IMR-90 (cell line): ENCODE results near the gene NAE1. TPM values are rescaled to one million over a fixed set of nuclear protein-coding genes. Genes with fewer than 3 reads are reported as not detected.
A peak's percentile ranks its signal among the peaks of the same experiment; 100 is the strongest.

Experiments used
- ATAC-seq: fragments of 200-7000 bp; cut with Tn5 transposase; 2 replicates; pipeline ENCODE4 v1.9.1; 2020; ENCODE audit warnings: low read depth, mild to moderate bottlenecking, moderate library complexity
- BruUV-seq: library from RNA; stranded (reverse); fragments of 400-500 nt; replicated peaks from 2 replicates; lab custom pipeline; 2021; lab: Mats Ljungman, UMichigan
- CTCF ChIA-PET: fragments of 300-600 bp; formaldehyde crosslinking; extraction: SDS; loops from one replicate; lab custom pipeline; 2021; ENCODE audit warnings: antibody characterized with exemption; lab: Yijun Ruan, JAX
- POLR2A ChIA-PET: fragments of 300-600 bp; sonication (Branson Sonifier 250); formaldehyde crosslinking; loops from one replicate; lab custom pipeline; 2022; ENCODE audit warnings: antibody characterized with exemption; ENCODE audit not compliant: unreplicated experiment; lab: Charles Lee
- DNase-seq: peaks from one replicate; pipeline ENCODE4 v3.0.0; 2013
- H2AFZ ChIP-seq: replicated peaks from 2 replicates; pipeline ENCODE3; 2013; ENCODE audit warnings: low read length, mild to moderate bottlenecking; ENCODE audit not compliant: poor library complexity
- H2AK5ac ChIP-seq: 2 replicates; pipeline ENCODE4 v1.6.1; 2013; ENCODE audit warnings: low read depth, low read length, inconsistent platforms
- H2AK9ac ChIP-seq: replicated peaks from 2 replicates; pipeline ENCODE3; 2013; ENCODE audit warnings: mild to moderate bottlenecking, low read depth, low read length, moderate library complexity; ENCODE audit not compliant: poor library complexity
- H2BK120ac ChIP-seq: 2 replicates; pipeline ENCODE4 v1.6.1; 2013; ENCODE audit warnings: low read depth, low read length, inconsistent platforms
- H2BK15ac ChIP-seq: 3 replicates; pipeline ENCODE4 v1.6.1; 2013; ENCODE audit warnings: low read depth, low read length, inconsistent platforms
- H2BK20ac ChIP-seq: 2 replicates; pipeline ENCODE4 v1.6.1; 2013; ENCODE audit warnings: low read depth, mild to moderate bottlenecking, inconsistent platforms, low read length, moderate library complexity
- H2BK5ac ChIP-seq: 2 replicates; pipeline ENCODE4 v1.6.1; 2013; ENCODE audit warnings: mild to moderate bottlenecking, low read depth, low read length, inconsistent platforms; ENCODE audit not compliant: poor library complexity, severe bottlenecking
- H3K14ac ChIP-seq: replicated peaks from 2 replicates; pipeline ENCODE4 v1.6.1; 2013; ENCODE audit warnings: low read depth, low read length, inconsistent platforms
- H3K18ac ChIP-seq: 2 replicates; pipeline ENCODE4 v1.6.1; 2013; ENCODE audit warnings: low read depth, low read length, control low read depth
- H3K23ac ChIP-seq: 2 replicates; pipeline ENCODE4 v1.6.1; 2013; ENCODE audit warnings: low read depth, low read length, inconsistent platforms
- H3K27ac ChIP-seq: 2 replicates; pipeline ENCODE4 v1.5.1; 2013; ENCODE audit warnings: mild to moderate bottlenecking, control low read depth, low read length; ENCODE audit not compliant: insufficient read depth
- H3K27me3 ChIP-seq: 2 replicates; pipeline ENCODE4 v1.6.1; 2013; ENCODE audit warnings: low read length; ENCODE audit not compliant: control insufficient read depth, insufficient read depth
- H3K36me3 ChIP-seq: 2 replicates; pipeline ENCODE4 v1.6.1; 2013; ENCODE audit warnings: low read length, mixed read lengths; ENCODE audit not compliant: control insufficient read depth, insufficient read depth
- H3K4ac ChIP-seq: 2 replicates; pipeline ENCODE4 v1.6.1; 2013; ENCODE audit warnings: low read depth, low read length, inconsistent platforms
- H3K4me1 ChIP-seq: 2 replicates; pipeline ENCODE4 v1.6.1; 2013; ENCODE audit warnings: low read length, mixed read lengths; ENCODE audit not compliant: control insufficient read depth, insufficient read depth
- H3K4me2 ChIP-seq: 2 replicates; pipeline ENCODE4 v1.6.1; 2013; ENCODE audit warnings: low read depth, mild to moderate bottlenecking, control low read depth, low read length, moderate library complexity
- H3K4me3 ChIP-seq: 2 replicates; pipeline ENCODE4 v1.5.1; 2013; ENCODE audit warnings: low read depth, mild to moderate bottlenecking, control low read depth, low read length, moderate library complexity; ENCODE audit not compliant: insufficient read depth
- H3K56ac ChIP-seq: 2 replicates; pipeline ENCODE4 v1.6.1; 2013; ENCODE audit warnings: low read length, inconsistent platforms; ENCODE audit not compliant: insufficient read depth; ENCODE audit errors: extremely low read depth
- H3K79me1 ChIP-seq, 2 experiments: 2 replicates each; pipeline ENCODE4 v1.6.1; 2013; ENCODE audit warnings: low read length in 2 of 2, inconsistent platforms in 1 of 2, low read depth in 1 of 2
- H3K9ac ChIP-seq: 2 replicates; pipeline ENCODE4 v1.6.1; 2013; ENCODE audit warnings: low read depth, low read length, control low read depth
- H3K9me1 ChIP-seq: 2 replicates; pipeline ENCODE4 v1.6.1; 2013; ENCODE audit warnings: low read length, inconsistent platforms; ENCODE audit not compliant: insufficient read depth
- H3K9me3 ChIP-seq: 2 replicates; pipeline ENCODE4 v1.6.1; 2013; ENCODE audit warnings: low read length; ENCODE audit not compliant: control insufficient read depth, insufficient read depth
- H4K20me1 ChIP-seq: 2 replicates; pipeline ENCODE4 v1.6.1; 2013; ENCODE audit warnings: low read length, inconsistent platforms; ENCODE audit not compliant: insufficient read depth
- H4K5ac ChIP-seq: 2 replicates; pipeline ENCODE4 v1.6.1; 2013; ENCODE audit warnings: mild to moderate bottlenecking, low read depth, low read length, control low read depth
- H4K8ac ChIP-seq, 2 experiments: 2 replicates each; pipeline ENCODE4 v1.6.1; 2013; ENCODE audit warnings: low read depth in 2 of 2, low read length in 2 of 2, control low read depth in 1 of 2, inconsistent platforms in 1 of 2
- H4K91ac ChIP-seq: 2 replicates; pipeline ENCODE4 v1.6.1; 2013; ENCODE audit warnings: low read depth, low read length, inconsistent platforms; ENCODE audit not compliant: insufficient read depth
- BHLHE40 ChIP-seq: fragments of 150-350 bp; IDR thresholded peaks from 2 replicates; pipeline ENCODE4 v1.6.1; 2016; ENCODE audit warnings: mild to moderate bottlenecking, low read depth, low read length
- CEBPB ChIP-seq: IDR thresholded peaks from 2 replicates; pipeline ENCODE4 v1.6.1; 2012; ENCODE audit warnings: low read depth, low read length, improper control_type of control experiment
- CHD1 ChIP-seq: IDR thresholded peaks from 2 replicates; pipeline ENCODE4 v1.6.1; 2012; ENCODE audit warnings: low read depth, low read length, improper control_type of control experiment
- FOS ChIP-seq: fragments of 150-350 bp; IDR thresholded peaks from 2 replicates; pipeline ENCODE4 v1.6.1; 2016; ENCODE audit warnings: low read depth, low read length
- MAFK ChIP-seq: IDR thresholded peaks from 2 replicates; pipeline ENCODE4 v1.6.1; 2012; ENCODE audit warnings: low read depth, low read length, improper control_type of control experiment
- MAZ ChIP-seq: IDR thresholded peaks from 2 replicates; pipeline ENCODE4 v1.6.1; 2012; ENCODE audit warnings: low read depth, mild to moderate bottlenecking, low read length, improper control_type of control experiment, moderate library complexity, borderline replicate concordance
- MXI1 ChIP-seq: IDR thresholded peaks from 2 replicates; pipeline ENCODE4 v1.6.1; 2012; ENCODE audit warnings: low read depth, mild to moderate bottlenecking, low read length, moderate library complexity, borderline replicate concordance
- NFE2L2 ChIP-seq: fragments of 150-350 bp; IDR thresholded peaks from 2 replicates; pipeline ENCODE4 v1.6.1; 2016; ENCODE audit warnings: low read depth, mild to moderate bottlenecking, low read length
- POLR2A ChIP-seq: IDR thresholded peaks from 2 replicates; pipeline ENCODE4 v1.6.1; 2012; ENCODE audit warnings: mild to moderate bottlenecking, low read depth, low read length
- RAD21 ChIP-seq: IDR thresholded peaks from 2 replicates; pipeline ENCODE4 v1.6.1; 2012; ENCODE audit warnings: low read length, improper control_type of control experiment
- RCOR1 ChIP-seq: IDR thresholded peaks from 2 replicates; pipeline ENCODE4 v1.6.1; 2012; ENCODE audit warnings: mild to moderate bottlenecking, low read length, improper control_type of control experiment; ENCODE audit not compliant: insufficient replicate concordance
- RFX5 ChIP-seq: IDR thresholded peaks from 2 replicates; pipeline ENCODE4 v1.8.0; 2012; ENCODE audit warnings: low read depth, mild to moderate bottlenecking, low read length, moderate library complexity
- SMC3 ChIP-seq: fragments of 150-350 bp; IDR thresholded peaks from 2 replicates; pipeline ENCODE4 v1.6.1; 2016; ENCODE audit warnings: low read depth, mild to moderate bottlenecking, antibody characterized with exemption, low read length, moderate library complexity
- WGBS, 2 experiments: methylation state at CpG; one replicate each; pipeline versions ENCODE4 v1.1.5 to v1.1.7; 2013; ENCODE audit warnings: missing lambda C conversion rate in 2 of 2; ENCODE audit not compliant: insufficient read length in 1 of 2; ENCODE audit errors: extremely low coverage in 2 of 2; 5-methylcytosine and 5-hydroxymethylcytosine counted together
- dilution Hi-C: fragments of 300-500 bp; cut with HindIII; formaldehyde crosslinking; loops from one replicate; pipeline ENCODE4 v1.14.3; 2018; ENCODE audit warnings: low sequenced_read_pairs; ENCODE audit not compliant: unreplicated experiment
- in situ Hi-C: fragments of 300-500 bp; cut with MboI; formaldehyde crosslinking; loops from 3 replicates; pipeline ENCODE4 v1.14.3; 2019; ENCODE audit warnings: low sequenced_read_pairs, inconsistent platforms, mixed read lengths
- intact Hi-C: fragments of 100-400 bp; cut with micrococcal nuclease; formaldehyde crosslinking; loops from 2 replicates; pipeline ENCODE4 v1.10.0; 2022
- polyA plus RNA-seq, 3 experiments: library from polyadenylated mRNA; depleted of rRNA; stranded (reverse); fragments of >200 nt; gene quantifications; 2 replicates each; pipeline ENCODE4 v1.2.3, GENCODE V29; 2012; ENCODE audit warnings: low replicate concordance in 1 of 3
- total RNA-seq: library from RNA; depleted of rRNA; stranded (reverse); fragments of >200 nt; gene quantifications from 2 replicates; pipeline ENCODE4 v1.2.3, GENCODE V29; 2012
- TF ChIP-seq, protein P1 (sequence below): fragments of 150-350 bp; IDR thresholded peaks from 2 replicates; pipeline ENCODE4 v1.6.1; 2017; ENCODE audit warnings: mild to moderate bottlenecking, antibody characterized with exemption, low read length, low read depth
- TF ChIP-seq, protein P2 (sequence below): fragments of 150-350 bp; IDR thresholded peaks from 2 replicates; pipeline ENCODE4 v1.6.1; 2016; ENCODE audit warnings: low read depth, mild to moderate bottlenecking, low read length, moderate library complexity, borderline replicate concordance
- TF ChIP-seq, protein P3 (sequence below): conservative IDR thresholded peaks from 2 replicates; pipeline ENCODE4 v1.5.1; 2012; ENCODE audit warnings: mild to moderate bottlenecking, low read depth, low read length, improper control_type of control experiment

NAE1 gene
- total and polyA plus RNA-seq, 2 of the 4 experiments (the other 2 are of a cell fraction): 33.0 to 36.7 TPM

DNA sequence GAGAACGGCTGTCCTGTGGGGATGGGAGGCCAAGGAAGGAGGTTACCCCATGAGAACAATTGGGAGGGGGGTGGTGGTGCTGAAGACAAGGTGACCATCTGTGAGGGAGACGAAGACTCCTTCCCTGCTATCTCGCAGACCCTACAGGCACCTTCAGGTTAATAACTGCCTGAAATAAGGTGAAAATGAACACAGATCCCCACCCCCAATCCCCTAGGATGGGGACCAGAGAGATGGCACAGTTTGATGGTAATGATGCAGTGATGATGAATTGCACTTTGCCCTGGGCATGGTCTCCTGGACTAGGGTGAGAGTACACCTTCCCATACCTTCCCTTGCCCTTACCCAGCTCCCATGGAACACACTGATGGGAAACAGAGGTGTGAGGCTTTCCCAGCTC, 1.4 kb upstream of the NAE1 start:
- Histone ChIP-seq H3K9ac (no peak overlapping the region), H4K91ac (no peak overlapping the region), H4K5ac (no peak overlapping the region), H3K27ac (no peak overlapping the region), H3K79me1 (peaks cover 18 to 26% of the 10 kb centered on the region in 2 experiments), H4K8ac (no peak overlapping the region), H3K4me1 (peaks cover 12% of the 10 kb centered on the region), H3K23ac (no peak overlapping the region), H4K20me1 (peaks cover 6% of the 10 kb centered on the region; the same call in 1 of the 2 replicates), H3K56ac (no peak overlapping the region), H3K9me1 (peaks cover 6% of the 10 kb centered on the region; the same call in 1 of the 2 replicates), H3K27me3 (peaks cover 5% of the 10 kb centered on the region), H2BK15ac (no peak overlapping the region), H2AK5ac (no peak overlapping the region), H3K18ac (no peak overlapping the region), H2AK9ac (no peak overlapping the region), H3K4me3 (no peak overlapping the region), H3K36me3 (peaks cover 3% of the 10 kb centered on the region), H2AFZ (no peak overlapping the region), H2BK20ac (no peak overlapping the region), H2BK120ac (no peak overlapping the region), H3K14ac (0 out of 2 replicates have a peak overlapping the region, but pooled peaks have one; percentile 8), H3K4me2 (no peak overlapping the region), H3K4ac (no peak overlapping the region; the same call in 1 of the 2 replicates), H3K9me3 (no peaks in the 10 kb centered on the region), H2BK5ac (no peak overlapping the region)
- WGBS, 2 experiments: no CpG with 5 or more reads among the region's 3 CpGs
- dilution Hi-C loops (no loop called here), in situ Hi-C loops (no loop called here), intact Hi-C loops (no loop called here)
- DNase-seq: no peak
- POLR2A ChIA-PET: no interaction called here
- CTCF ChIA-PET: no interaction called here
- no TSS peak for BruUV-seq
- no peak for ATAC-seq
- TF ChIP-seq CHD1: no peak
- TF ChIP-seq, protein P1, sequence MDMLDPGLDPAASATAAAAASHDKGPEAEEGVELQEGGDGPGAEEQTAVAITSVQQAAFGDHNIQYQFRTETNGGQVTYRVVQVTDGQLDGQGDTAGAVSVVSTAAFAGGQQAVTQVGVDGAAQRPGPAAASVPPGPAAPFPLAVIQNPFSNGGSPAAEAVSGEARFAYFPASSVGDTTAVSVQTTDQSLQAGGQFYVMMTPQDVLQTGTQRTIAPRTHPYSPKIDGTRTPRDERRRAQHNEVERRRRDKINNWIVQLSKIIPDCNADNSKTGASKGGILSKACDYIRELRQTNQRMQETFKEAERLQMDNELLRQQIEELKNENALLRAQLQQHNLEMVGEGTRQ: no peak
- TF ChIP-seq MXI1: no peak
- TF ChIP-seq, protein P2, sequence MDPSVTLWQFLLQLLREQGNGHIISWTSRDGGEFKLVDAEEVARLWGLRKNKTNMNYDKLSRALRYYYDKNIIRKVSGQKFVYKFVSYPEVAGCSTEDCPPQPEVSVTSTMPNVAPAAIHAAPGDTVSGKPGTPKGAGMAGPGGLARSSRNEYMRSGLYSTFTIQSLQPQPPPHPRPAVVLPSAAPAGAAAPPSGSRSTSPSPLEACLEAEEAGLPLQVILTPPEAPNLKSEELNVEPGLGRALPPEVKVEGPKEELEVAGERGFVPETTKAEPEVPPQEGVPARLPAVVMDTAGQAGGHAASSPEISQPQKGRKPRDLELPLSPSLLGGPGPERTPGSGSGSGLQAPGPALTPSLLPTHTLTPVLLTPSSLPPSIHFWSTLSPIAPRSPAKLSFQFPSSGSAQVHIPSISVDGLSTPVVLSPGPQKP: no peak
- TF ChIP-seq NFE2L2: no peak
- TF ChIP-seq CEBPB: no peak
- TF ChIP-seq RFX5: no peak
- TF ChIP-seq RCOR1: no peak
- TF ChIP-seq SMC3: no peak
- TF ChIP-seq MAFK: no peak
- no peak for TF ChIP-seq BHLHE40
- no peak for TF ChIP-seq POLR2A
- TF ChIP-seq, protein P3, sequence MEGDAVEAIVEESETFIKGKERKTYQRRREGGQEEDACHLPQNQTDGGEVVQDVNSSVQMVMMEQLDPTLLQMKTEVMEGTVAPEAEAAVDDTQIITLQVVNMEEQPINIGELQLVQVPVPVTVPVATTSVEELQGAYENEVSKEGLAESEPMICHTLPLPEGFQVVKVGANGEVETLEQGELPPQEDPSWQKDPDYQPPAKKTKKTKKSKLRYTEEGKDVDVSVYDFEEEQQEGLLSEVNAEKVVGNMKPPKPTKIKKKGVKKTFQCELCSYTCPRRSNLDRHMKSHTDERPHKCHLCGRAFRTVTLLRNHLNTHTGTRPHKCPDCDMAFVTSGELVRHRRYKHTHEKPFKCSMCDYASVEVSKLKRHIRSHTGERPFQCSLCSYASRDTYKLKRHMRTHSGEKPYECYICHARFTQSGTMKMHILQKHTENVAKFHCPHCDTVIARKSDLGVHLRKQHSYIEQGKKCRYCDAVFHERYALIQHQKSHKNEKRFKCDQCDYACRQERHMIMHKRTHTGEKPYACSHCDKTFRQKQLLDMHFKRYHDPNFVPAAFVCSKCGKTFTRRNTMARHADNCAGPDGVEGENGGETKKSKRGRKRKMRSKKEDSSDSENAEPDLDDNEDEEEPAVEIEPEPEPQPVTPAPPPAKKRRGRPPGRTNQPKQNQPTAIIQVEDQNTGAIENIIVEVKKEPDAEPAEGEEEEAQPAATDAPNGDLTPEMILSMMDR: no peak
- no peak for TF ChIP-seq RAD21
- no peak for TF ChIP-seq FOS
- TF ChIP-seq MAZ: no peak
